Activated naive CD4-positive, alpha-beta T cell treated with anti-CD3 and anti-CD28 coated beads, Interleukin-2, amount 50 U/mL, for 72 hours (primary cell): Measurements from ENCODE around the gene ADIG. TPM values are rescaled to one million over a fixed set of nuclear protein-coding genes. Genes with fewer than 3 reads are reported as not detected.
A peak's percentile ranks its signal among the peaks of the same experiment; 100 is the strongest.

ENCODE experiments used
- ATAC-seq, 2 donors: fragments of 150-1000 bp; cut with Tn5 transposase; 2 replicates each; pipeline ENCODE4 v1.10.0; 2021; ENCODE audit warnings: mild to moderate bottlenecking in 2 of 2, moderate library complexity in 2 of 2
- DNase-seq, 2 donors: peaks; one replicate each; pipeline ENCODE4 v3.0.0; 2021 to 2022; ENCODE audit warnings: low spot score in 2 of 2
- H3K27ac Mint-ChIP-seq, 2 donors: one replicate each; pipeline ENCODE4 v1.8.0; 2022; ENCODE audit warnings: mild to moderate bottlenecking in 2 of 2, mixed read lengths in 2 of 2
- H3K36me3 Mint-ChIP-seq, 2 donors: one replicate each; pipeline ENCODE4 v1.8.0; 2022; ENCODE audit warnings: mixed read lengths in 2 of 2
- H3K9me3 Mint-ChIP-seq, 2 donors: one replicate each; pipeline ENCODE4 v1.8.0; 2022; ENCODE audit warnings: mixed read lengths in 2 of 2
- total RNA-seq, 2 donors: library from RNA; stranded (reverse); gene quantifications; one replicate each; pipeline ENCODE4 v1.2.3, GENCODE V29; 2022

The ADIG gene
- total RNA-seq, 2 donors from 2014 or later: not detected

DNA sequence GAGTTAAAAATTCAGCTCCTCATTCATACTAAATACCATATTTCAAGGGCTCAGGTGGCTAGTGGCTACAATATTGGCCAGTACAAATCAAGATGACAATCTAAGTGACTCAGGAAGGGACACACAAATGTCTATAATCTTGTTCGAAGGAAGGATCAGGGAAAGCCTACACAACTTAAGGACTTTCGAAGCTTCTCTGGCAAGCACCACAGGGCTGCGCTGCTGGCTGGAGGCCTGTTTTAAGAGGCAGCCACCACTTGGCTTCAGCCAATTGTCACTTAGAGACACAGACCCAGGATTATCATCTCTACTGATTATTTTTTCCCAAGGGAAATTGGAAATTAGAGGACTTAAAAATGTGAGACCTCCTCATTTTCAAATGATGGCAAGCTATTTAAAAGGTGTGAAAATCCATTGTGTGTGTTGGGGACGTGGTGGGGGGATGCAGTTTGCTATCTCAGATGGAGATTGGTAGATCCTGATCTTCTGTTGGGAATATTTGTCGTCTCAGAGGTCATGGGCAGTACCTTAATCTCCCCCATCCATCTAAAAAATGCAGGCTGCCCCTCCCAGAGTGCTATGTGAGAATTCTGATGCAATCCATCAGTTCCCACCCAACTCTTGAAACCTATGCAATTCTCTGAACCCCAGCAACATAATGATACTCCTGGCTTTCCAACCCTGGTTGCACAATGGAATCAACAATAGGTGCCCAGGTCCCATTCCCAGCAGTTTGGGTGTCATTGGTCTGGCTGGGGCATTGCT lies 31.9 kb downstream of the ADIG start:
- H3K27ac Mint-ChIP-seq: no peak overlapping the region
- no peaks in the 10 kb centered on the region for H3K9me3 Mint-ChIP-seq
- no peaks in the 10 kb centered on the region for H3K36me3 Mint-ChIP-seq
- no peak for ATAC-seq
- DNase-seq: no peak

GRCh38 chr20:38615283-38615682 lies 34.3 kb downstream of the ADIG start:
- no peaks in the 10 kb centered on the region for H3K36me3 Mint-ChIP-seq
- H3K27ac Mint-ChIP-seq: no peak overlapping the region
- H3K9me3 Mint-ChIP-seq: no peaks in the 10 kb centered on the region
- no peak for ATAC-seq
- DNase-seq: no peak

- Mint-ChIP-seq H3K9me3 (no peaks in the 10 kb centered on the region), H3K27ac (no peak overlapping the region), H3K36me3 (no peaks in the 10 kb centered on the region)
- no peak for DNase-seq
- ATAC-seq: no peak
These were observed 35.5 kb downstream of the ADIG start for GRCh38 chr20:38616457-38616856.

DNA sequence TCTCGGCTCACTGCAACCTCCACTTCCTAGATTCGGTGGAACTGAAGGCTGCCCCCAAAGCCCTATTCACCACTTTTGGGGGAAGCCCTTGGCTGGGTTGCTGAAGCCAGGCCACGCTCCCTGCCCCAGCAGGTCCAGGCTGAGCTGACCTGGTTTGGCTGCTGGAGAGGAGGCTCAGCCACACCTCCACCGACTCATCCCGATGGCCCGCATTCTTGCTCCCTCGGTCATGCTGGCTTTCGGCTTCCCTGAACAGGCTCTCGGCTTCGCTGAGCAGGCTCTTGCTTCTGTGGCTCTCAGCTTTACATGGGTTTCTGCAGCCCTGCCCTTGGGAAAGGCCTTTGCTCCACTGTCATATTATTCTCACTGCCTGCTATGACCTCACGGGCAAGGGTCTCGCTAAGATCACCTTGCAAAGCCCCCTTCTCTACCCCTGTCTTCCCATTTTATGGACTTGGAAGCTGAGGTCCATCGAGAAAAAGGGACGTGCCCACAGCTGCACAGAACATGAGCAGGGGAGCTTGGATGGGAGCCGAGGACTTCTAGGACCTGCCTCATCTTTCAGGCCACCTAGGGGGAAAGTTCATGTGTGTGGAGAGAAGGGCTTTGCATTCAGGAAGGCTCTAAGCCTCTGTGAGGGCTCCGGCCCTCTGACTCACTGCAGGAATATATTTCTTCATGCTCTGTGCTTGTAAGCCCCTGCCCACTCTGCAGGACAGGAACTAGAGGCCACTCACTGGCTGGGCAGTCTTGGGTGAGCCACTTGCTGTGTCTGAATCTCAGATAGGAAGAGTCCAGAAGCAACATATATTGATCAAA lies 36.2 kb downstream of the ADIG start:
- peak overlapping the region in 1 of 2 donors; percentile 26 for H3K27ac Mint-ChIP-seq
- H3K9me3 Mint-ChIP-seq: no peaks in the 10 kb centered on the region
- no peaks in the 10 kb centered on the region for H3K36me3 Mint-ChIP-seq
- ATAC-seq (no peak), DNase-seq (no peak)

DNA sequence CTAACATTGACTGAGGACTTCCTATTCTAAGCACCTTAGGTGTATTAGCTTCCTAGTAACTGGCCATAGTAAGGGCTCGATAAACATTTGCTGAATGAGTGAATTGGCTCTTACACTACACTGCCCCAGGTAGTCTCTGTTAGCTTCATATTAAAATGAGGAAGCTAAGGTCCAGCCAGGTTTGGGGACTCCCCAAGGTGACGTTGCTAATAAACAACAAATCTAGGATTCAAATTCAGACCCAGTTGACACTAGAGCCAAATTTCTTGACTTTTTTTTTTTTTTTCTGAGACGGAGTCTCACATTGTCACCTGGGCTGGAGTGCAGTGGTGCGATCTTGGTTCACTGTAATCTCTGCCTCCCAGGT lies 36.8 kb downstream of the ADIG start:
- H3K36me3 Mint-ChIP-seq: no peaks in the 10 kb centered on the region
- ATAC-seq (no peak), DNase-seq (no peak)
- H3K27ac Mint-ChIP-seq: no peak overlapping the region
- H3K9me3 Mint-ChIP-seq: no peaks in the 10 kb centered on the region

DNA sequence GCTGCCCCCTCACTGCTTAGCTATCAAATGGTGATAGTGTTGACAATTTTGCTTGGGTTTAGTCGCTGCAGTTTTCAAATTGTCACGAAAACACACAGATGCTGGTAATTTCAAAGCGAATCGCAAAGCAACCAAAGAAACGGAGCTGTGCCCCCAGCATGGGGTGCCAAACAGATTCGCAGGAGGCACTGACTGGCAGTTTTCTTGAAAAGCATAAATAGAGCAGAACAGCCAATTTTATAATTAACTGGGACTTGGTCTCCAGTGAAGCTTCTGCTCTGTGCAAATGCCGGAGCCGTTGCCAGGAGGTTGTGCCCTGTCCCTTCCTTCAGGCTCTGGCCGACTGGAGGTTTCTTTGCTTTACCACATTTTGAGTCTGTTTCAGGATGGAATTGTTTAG lies 39.4 kb downstream of the ADIG start:
- H3K27ac Mint-ChIP-seq: no peak overlapping the region
- H3K36me3 Mint-ChIP-seq: no peaks in the 10 kb centered on the region
- H3K9me3 Mint-ChIP-seq: no peaks in the 10 kb centered on the region
- ATAC-seq (no peak), DNase-seq (no peak)

DNA sequence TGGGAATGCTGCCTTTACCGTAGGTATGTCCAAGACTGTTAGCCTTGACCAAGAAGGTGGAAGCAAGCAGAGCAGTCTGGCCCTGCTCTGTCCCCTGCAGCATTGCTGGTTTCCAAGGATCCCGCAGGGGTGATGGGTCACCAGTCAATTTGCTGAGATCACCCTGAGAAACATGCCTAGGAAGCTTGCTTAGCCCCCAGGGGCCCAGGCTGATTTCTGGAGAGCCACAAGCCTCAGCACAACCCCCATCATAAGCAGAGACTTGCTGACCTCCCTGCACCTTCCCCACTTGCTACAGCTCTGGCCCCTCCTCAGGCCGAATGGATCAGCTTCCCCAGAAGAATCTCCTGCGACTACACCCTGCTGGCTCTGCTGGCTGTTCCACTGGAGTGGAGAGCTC lies 42.1 kb downstream of the ADIG start:
- no peak for ATAC-seq
- Mint-ChIP-seq H3K36me3 (no peaks in the 10 kb centered on the region), H3K9me3 (no peaks in the 10 kb centered on the region), H3K27ac (no peak overlapping the region)
- DNase-seq: no peak

DNA sequence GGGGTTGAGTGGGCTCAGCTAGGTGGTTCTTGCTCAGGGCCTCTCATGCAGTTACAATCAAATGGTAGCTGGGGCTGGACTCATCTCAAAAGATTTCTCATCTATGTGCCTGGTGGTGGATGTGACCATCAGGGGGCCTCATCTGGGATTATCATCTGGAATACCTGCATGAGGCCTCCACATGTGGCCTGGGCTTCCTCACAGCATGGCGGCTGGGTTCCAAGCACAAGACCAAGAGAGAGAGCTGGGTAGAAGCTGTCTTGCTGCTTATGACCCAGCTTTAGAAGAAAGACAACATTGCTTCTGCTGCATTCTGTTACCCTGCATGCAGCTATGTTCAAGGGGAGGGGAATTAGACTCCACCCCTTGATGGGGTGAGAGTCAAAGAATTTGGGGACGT lies 43.1 kb downstream of the ADIG start:
- Mint-ChIP-seq H3K36me3 (no peaks in the 10 kb centered on the region), H3K9me3 (no peaks in the 10 kb centered on the region), H3K27ac (no peak overlapping the region)
- DNase-seq (no peak), ATAC-seq (no peak)

DNA sequence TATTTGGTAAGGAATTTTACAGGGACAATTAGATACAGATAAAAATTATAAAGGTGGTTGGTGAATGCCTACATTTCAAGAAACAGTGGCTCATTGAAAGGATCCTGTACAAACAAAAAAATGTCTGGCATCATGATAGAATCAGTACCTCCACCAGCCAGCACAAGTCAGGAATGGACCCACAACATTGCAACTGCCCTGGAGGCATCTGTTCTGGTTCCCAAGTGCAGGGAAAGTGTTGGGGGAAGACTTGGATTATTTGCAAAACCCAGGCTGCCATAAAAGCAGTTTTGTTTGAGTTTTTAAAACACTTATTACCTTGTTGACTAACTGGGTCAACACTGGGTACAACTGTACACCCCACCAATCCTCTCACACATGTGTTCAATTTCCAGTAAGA lies 44.9 kb downstream of the ADIG start:
- H3K36me3 Mint-ChIP-seq: no peaks in the 10 kb centered on the region
- ATAC-seq (no peak), DNase-seq (no peak)
- H3K9me3 Mint-ChIP-seq: no peaks in the 10 kb centered on the region
- no peak overlapping the region for H3K27ac Mint-ChIP-seq

- no peak overlapping the region for H3K27ac Mint-ChIP-seq
- ATAC-seq (no peak), DNase-seq (no peak)
- H3K9me3 Mint-ChIP-seq: no peaks in the 10 kb centered on the region
- no peaks in the 10 kb centered on the region for H3K36me3 Mint-ChIP-seq
These were observed 46.1 kb downstream of the ADIG start for GRCh38 chr20:38626921-38627659.

DNA sequence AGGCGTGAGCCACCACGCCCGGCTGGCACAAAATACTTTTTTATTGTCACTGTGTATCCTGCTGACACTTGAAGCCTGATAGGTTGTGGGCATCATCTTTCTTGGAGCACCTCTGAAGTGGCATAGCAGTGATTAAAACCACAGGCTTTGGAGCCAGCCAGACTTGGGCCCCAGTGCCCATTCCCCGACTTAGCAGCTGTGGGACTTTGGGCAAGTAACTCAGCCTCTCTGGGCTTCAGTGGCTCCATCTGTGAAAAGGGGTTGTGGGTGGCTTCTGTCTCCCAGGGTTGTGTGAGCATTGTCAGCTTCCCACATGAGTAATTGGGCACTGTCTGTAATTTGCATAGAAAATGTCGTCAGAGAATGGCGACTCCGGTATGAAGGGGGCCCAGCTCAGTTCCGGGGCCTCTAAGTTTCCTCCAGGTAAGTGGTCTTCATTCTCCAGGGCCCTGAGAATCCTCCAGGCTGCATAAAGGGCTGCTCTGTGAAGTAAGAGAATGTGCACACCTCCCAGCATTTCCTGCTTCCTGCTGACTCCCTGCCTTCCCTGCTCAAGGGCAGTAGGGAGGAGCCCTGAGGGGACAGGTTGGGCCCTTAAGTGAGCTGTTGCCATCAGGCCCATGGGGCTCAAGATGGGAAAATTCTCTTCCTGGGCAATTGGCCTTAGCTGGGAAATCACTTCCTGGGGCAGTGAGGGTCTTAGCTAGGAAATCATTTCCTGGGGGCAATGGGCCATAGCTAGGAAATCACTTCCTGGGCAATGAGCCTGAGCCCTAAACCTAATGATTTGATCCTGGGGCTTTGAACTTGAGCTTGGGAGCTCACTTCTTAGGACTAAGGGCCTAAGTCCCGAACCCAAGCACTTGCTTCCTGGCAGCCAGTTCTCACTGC lies 47.8 kb downstream of the ADIG start:
- ATAC-seq (no peak), DNase-seq (no peak)
- Mint-ChIP-seq H3K27ac (no peak overlapping the region), H3K9me3 (no peaks in the 10 kb centered on the region), H3K36me3 (no peaks in the 10 kb centered on the region)

GRCh38 chr20:38629979-38630378 lies 49.0 kb downstream of the ADIG start:
- H3K9me3 Mint-ChIP-seq: no peaks in the 10 kb centered on the region
- peak overlapping the region in 1 of 2 donors; percentile 65 for H3K27ac Mint-ChIP-seq
- ATAC-seq (no peak), DNase-seq (no peak)
- H3K36me3 Mint-ChIP-seq: no peaks in the 10 kb centered on the region

- ATAC-seq (no peak), DNase-seq (no peak)
- no peaks in the 10 kb centered on the region for H3K36me3 Mint-ChIP-seq
- no peaks in the 10 kb centered on the region for H3K9me3 Mint-ChIP-seq
- H3K27ac Mint-ChIP-seq: no peak overlapping the region
These were observed 49.7 kb downstream of the ADIG start for GRCh38 chr20:38630727-38631126.

DNA sequence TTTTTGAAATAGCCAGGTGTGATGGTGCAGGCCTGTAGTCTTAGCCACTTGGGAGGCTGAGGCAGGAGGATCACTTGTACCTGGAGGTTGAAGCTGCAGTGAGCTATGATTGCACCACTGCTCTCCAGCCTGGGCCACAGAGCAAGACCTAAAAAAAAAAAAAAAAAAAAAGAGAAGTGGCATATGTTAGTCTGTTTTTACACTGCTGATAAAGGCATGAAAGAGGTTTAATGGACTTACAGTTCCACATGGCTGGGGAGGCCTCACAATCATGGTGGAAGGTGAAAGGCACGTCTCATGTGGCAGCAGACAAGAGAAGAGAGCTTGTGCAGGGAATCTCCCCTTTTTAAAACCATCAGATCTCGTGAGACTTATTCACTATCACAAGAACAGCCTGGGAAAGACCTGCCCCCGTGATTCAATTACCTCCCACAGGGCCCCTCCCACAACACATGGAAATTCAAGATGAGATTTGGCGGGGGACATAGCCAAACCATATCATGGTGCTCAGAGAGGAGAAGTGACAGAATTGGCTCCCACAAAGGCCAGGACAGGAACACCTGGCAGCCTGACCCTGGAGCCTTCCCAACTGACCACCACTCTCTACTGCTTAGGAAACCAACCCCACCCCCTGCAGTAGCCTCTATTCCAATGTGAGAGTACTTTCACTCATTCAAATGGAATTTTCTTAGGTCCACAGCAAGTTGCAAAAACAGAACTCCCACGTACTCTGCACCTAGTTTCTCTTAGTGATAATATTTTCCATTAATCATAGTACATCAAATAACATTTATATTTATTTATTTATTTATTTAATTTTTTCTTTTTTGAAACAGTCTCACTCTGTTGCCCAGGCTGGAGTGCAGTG lies 50.4 kb downstream of the ADIG start:
- no peak overlapping the region for H3K27ac Mint-ChIP-seq
- DNase-seq: no peak
- H3K9me3 Mint-ChIP-seq: no peaks in the 10 kb centered on the region
- H3K36me3 Mint-ChIP-seq: no peaks in the 10 kb centered on the region
- no peak for ATAC-seq

GRCh38 chr20:38633577-38634093 lies 52.6 kb downstream of the ADIG start:
- no peak overlapping the region for H3K27ac Mint-ChIP-seq
- H3K36me3 Mint-ChIP-seq: no peaks in the 10 kb centered on the region
- ATAC-seq: peak; percentile 81 to 84
- no peaks in the 10 kb centered on the region for H3K9me3 Mint-ChIP-seq
- DNase-seq: peak; percentile 64 to 74
